Memory B cell (primary cell): ENCODE data around the gene MYZAP.

Experiments
- ATAC-seq: fragments of 150-1000 bp; cut with Tn5 transposase; 2 replicates; pipeline ENCODE4 v1.10.0; 2021; ENCODE audit warnings: low read depth, mild to moderate bottlenecking, moderate library complexity
- DNase-seq, 2 donors: peaks; one replicate each; pipeline ENCODE4 v3.0.0; 2022; ENCODE audit warnings: low spot score in 2 of 2
- H3K27ac Mint-ChIP-seq: one replicate; pipeline ENCODE4 v1.8.0; 2022; ENCODE audit warnings: mild to moderate bottlenecking, moderate library complexity, mixed read lengths
- H3K27me3 Mint-ChIP-seq: one replicate; pipeline ENCODE4 v1.8.0; 2022; ENCODE audit warnings: mixed read lengths
- H3K36me3 Mint-ChIP-seq: one replicate; pipeline ENCODE4 v1.8.0; 2022; ENCODE audit warnings: mild to moderate bottlenecking, mixed read lengths
- H3K4me1 Mint-ChIP-seq: one replicate; pipeline ENCODE4 v1.8.0; 2022; ENCODE audit warnings: mixed read lengths
- H3K4me3 Mint-ChIP-seq: one replicate; pipeline ENCODE4 v1.8.0; 2022; ENCODE audit warnings: mild to moderate bottlenecking, moderate library complexity, mixed read lengths
- H3K9me3 Mint-ChIP-seq: one replicate; pipeline ENCODE4 v1.8.0; 2022; ENCODE audit warnings: mixed read lengths

The MYZAP gene

GRCh38 chr15:57591822-57592367 lies at the start of gene MYZAP:
MYZAP (plus strand) TSS chr15:57591904; CDS start chr15:57592035, 131 bp downstream.
- DNase-seq (peak in 1 of 2 donors; percentile 41), ATAC-seq (peak; percentile 69)
- Mint-ChIP-seq H3K27ac (no peak within 1 kb of the TSS), H3K4me1 (peaks cover 23% of the 10 kb centered on the region), H3K36me3 (peaks cover 7% of the 10 kb centered on the region), H3K9me3 (peaks cover 2% of the 10 kb centered on the region), H3K4me3 (peak within 1 kb of the TSS; percentile 79), H3K27me3 (peaks cover 14% of the 10 kb centered on the region)

- Mint-ChIP-seq H3K4me3 (no peak overlapping the region), H3K9me3 (peaks cover 6% of the 10 kb centered on the region), H3K27me3 (peaks cover 8% of the 10 kb centered on the region), H3K36me3 (peaks cover 3% of the 10 kb centered on the region), H3K4me1 (no peaks in the 10 kb centered on the region), H3K27ac (no peak overlapping the region)
- ATAC-seq: no peak
- no peak for DNase-seq
Observed at GRCh38 chr15:57542505-57542817, 49.2 kb upstream of the MYZAP start.

- no peak for DNase-seq
- no peak overlapping the region for H3K27ac Mint-ChIP-seq
- peaks cover 5% of the 10 kb centered on the region for H3K27me3 Mint-ChIP-seq
- H3K36me3 Mint-ChIP-seq: peaks cover 3% of the 10 kb centered on the region
- H3K4me3 Mint-ChIP-seq: no peak overlapping the region
- peaks cover 5% of the 10 kb centered on the region for H3K9me3 Mint-ChIP-seq
- no peak for ATAC-seq
- no peaks in the 10 kb centered on the region for H3K4me1 Mint-ChIP-seq
Observed at GRCh38 chr15:57544848-57545480, 46.7 kb upstream of the MYZAP start.

GRCh38 chr15:57545995-57546394 lies 45.7 kb upstream of the MYZAP start:
- no peak for ATAC-seq
- H3K9me3 Mint-ChIP-seq: no peaks in the 10 kb centered on the region
- no peak overlapping the region for H3K4me3 Mint-ChIP-seq
- no peaks in the 10 kb centered on the region for H3K4me1 Mint-ChIP-seq
- H3K27me3 Mint-ChIP-seq: peaks cover 6% of the 10 kb centered on the region
- no peak overlapping the region for H3K27ac Mint-ChIP-seq
- no peaks in the 10 kb centered on the region for H3K36me3 Mint-ChIP-seq
- DNase-seq: no peak

GRCh38 chr15:57547243-57547755 lies 44.4 kb upstream of the MYZAP start:
- H3K36me3 Mint-ChIP-seq: no peaks in the 10 kb centered on the region
- DNase-seq (no peak), ATAC-seq (no peak)
- H3K9me3 Mint-ChIP-seq: no peaks in the 10 kb centered on the region
- no peak overlapping the region for H3K27ac Mint-ChIP-seq
- H3K4me3 Mint-ChIP-seq: no peak overlapping the region
- no peaks in the 10 kb centered on the region for H3K4me1 Mint-ChIP-seq
- H3K27me3 Mint-ChIP-seq: peaks cover 10% of the 10 kb centered on the region

- Mint-ChIP-seq H3K9me3 (no peaks in the 10 kb centered on the region), H3K27ac (no peak overlapping the region), H3K4me1 (no peaks in the 10 kb centered on the region), H3K36me3 (no peaks in the 10 kb centered on the region), H3K4me3 (no peak overlapping the region), H3K27me3 (peaks cover 12% of the 10 kb centered on the region)
- ATAC-seq (no peak), DNase-seq (no peak)
Observed at GRCh38 chr15:57548351-57548750, 43.4 kb upstream of the MYZAP start.

GRCh38 chr15:57548835-57549234 lies 42.9 kb upstream of the MYZAP start:
- Mint-ChIP-seq H3K9me3 (no peaks in the 10 kb centered on the region), H3K27me3 (peaks cover 12% of the 10 kb centered on the region), H3K4me1 (no peaks in the 10 kb centered on the region), H3K36me3 (no peaks in the 10 kb centered on the region), H3K27ac (no peak overlapping the region), H3K4me3 (no peak overlapping the region)
- no peak for DNase-seq
- ATAC-seq: no peak

GRCh38 chr15:57549935-57550334 lies 41.8 kb upstream of the MYZAP start:
- no peaks in the 10 kb centered on the region for H3K4me1 Mint-ChIP-seq
- no peak overlapping the region for H3K27ac Mint-ChIP-seq
- ATAC-seq (no peak), DNase-seq (no peak)
- H3K4me3 Mint-ChIP-seq: no peak overlapping the region
- peaks cover 10% of the 10 kb centered on the region for H3K27me3 Mint-ChIP-seq
- H3K36me3 Mint-ChIP-seq: no peaks in the 10 kb centered on the region
- H3K9me3 Mint-ChIP-seq: no peaks in the 10 kb centered on the region

GRCh38 chr15:57550640-57551039 lies 41.1 kb upstream of the MYZAP start:
- Mint-ChIP-seq H3K27me3 (peaks cover 10% of the 10 kb centered on the region), H3K4me1 (no peaks in the 10 kb centered on the region), H3K36me3 (no peaks in the 10 kb centered on the region), H3K4me3 (no peak overlapping the region), H3K27ac (no peak overlapping the region), H3K9me3 (no peaks in the 10 kb centered on the region)
- DNase-seq (no peak), ATAC-seq (no peak)

- Mint-ChIP-seq H3K27ac (no peak overlapping the region), H3K36me3 (no peaks in the 10 kb centered on the region), H3K4me1 (no peaks in the 10 kb centered on the region), H3K27me3 (peaks cover 14% of the 10 kb centered on the region), H3K4me3 (no peak overlapping the region), H3K9me3 (no peaks in the 10 kb centered on the region)
- DNase-seq: no peak
- ATAC-seq: no peak
Observed at GRCh38 chr15:57551715-57552677, 39.7 kb upstream of the MYZAP start.

- Mint-ChIP-seq H3K4me1 (no peaks in the 10 kb centered on the region), H3K9me3 (no peaks in the 10 kb centered on the region), H3K4me3 (no peak overlapping the region), H3K36me3 (no peaks in the 10 kb centered on the region), H3K27ac (no peak overlapping the region), H3K27me3 (peaks cover 15% of the 10 kb centered on the region)
- no peak for ATAC-seq
- no peak for DNase-seq
Observed at GRCh38 chr15:57552678-57553334, 38.9 kb upstream of the MYZAP start.

GRCh38 chr15:57553526-57553925 lies 38.2 kb upstream of the MYZAP start:
- H3K4me1 Mint-ChIP-seq: no peaks in the 10 kb centered on the region
- DNase-seq: no peak
- H3K27me3 Mint-ChIP-seq: peaks cover 16% of the 10 kb centered on the region
- H3K4me3 Mint-ChIP-seq: no peak overlapping the region
- H3K9me3 Mint-ChIP-seq: no peaks in the 10 kb centered on the region
- H3K36me3 Mint-ChIP-seq: no peaks in the 10 kb centered on the region
- H3K27ac Mint-ChIP-seq: no peak overlapping the region
- no peak for ATAC-seq

- H3K4me1 Mint-ChIP-seq: no peaks in the 10 kb centered on the region
- H3K36me3 Mint-ChIP-seq: no peaks in the 10 kb centered on the region
Observed at GRCh38 chr15:57554063-57554811, 37.5 kb upstream of the MYZAP start.

More at GRCh38 chr15:57554063-57554811, 37.5 kb upstream of the MYZAP start:
- DNase-seq (no peak), ATAC-seq (no peak)
- Mint-ChIP-seq H3K9me3 (no peaks in the 10 kb centered on the region), H3K4me3 (no peak overlapping the region), H3K27ac (no peak overlapping the region), H3K27me3 (peaks cover 13% of the 10 kb centered on the region)
